Ectodermal cell (in vitro differentiated cells): ENCODE measurements around the gene PAM16.

Source experiments
- H3K27ac ChIP-seq: 2 replicates; pipeline ENCODE4 v1.7.0; 2013; ENCODE audit warnings: mild to moderate bottlenecking, low read depth, low read length; ENCODE audit not compliant: insufficient read depth, poor library complexity, severe bottlenecking
- H3K27me3 ChIP-seq: 2 replicates; pipeline ENCODE4 v1.7.0; 2013; ENCODE audit warnings: mild to moderate bottlenecking, low read length; ENCODE audit not compliant: insufficient read depth, control insufficient read depth, poor library complexity, severe bottlenecking
- H3K36me3 ChIP-seq: one replicate; pipeline ENCODE4 v1.7.0; 2013; ENCODE audit warnings: low read length; ENCODE audit not compliant: control insufficient read depth, insufficient read depth
- H3K4me1 ChIP-seq: one replicate; pipeline ENCODE4 v1.7.0; 2013; ENCODE audit warnings: low read length; ENCODE audit not compliant: control insufficient read depth, insufficient read depth
- H3K4me3 ChIP-seq: 2 replicates; pipeline ENCODE4 v1.7.0; 2013; ENCODE audit warnings: low read depth, low read length, control low read depth; ENCODE audit not compliant: insufficient read depth
- H3K9me3 ChIP-seq: 2 replicates; pipeline ENCODE4 v1.7.0; 2013; ENCODE audit warnings: mild to moderate bottlenecking, low read length, moderate library complexity; ENCODE audit not compliant: control insufficient read depth
- WGBS, 2 experiments: methylation state at CpG; one replicate each; pipeline ENCODE4 v1.1.7; 2013; ENCODE audit warnings: missing lambda C conversion rate in 2 of 2; 5-methylcytosine and 5-hydroxymethylcytosine counted together

PAM16 gene

GRCh38 chr16:4389051-4389955 lies 38.2 kb upstream of the PAM16 start:
- Histone ChIP-seq H3K36me3 (no peaks in the 10 kb centered on the region), H3K27ac (peak overlapping the region; percentile 5), H3K4me1 (peaks cover 48% of the 10 kb centered on the region), H3K27me3 (no peaks in the 10 kb centered on the region), H3K9me3 (no peaks in the 10 kb centered on the region), H3K4me3 (no peak overlapping the region)
- WGBS, 2 experiments: 53 to 56% methylated on average over 27 of the region's 27 CpGs

GRCh38 chr16:4388271-4389021 lies 37.3 kb upstream of the PAM16 start:
- WGBS, 2 experiments: 67 to 71% methylated on average over 19 of the region's 19 CpGs
- H3K4me3 ChIP-seq: no peak overlapping the region
- peaks cover 47% of the 10 kb centered on the region for H3K4me1 ChIP-seq
- H3K36me3 ChIP-seq: no peaks in the 10 kb centered on the region
- no peaks in the 10 kb centered on the region for H3K9me3 ChIP-seq
- no peak overlapping the region for H3K27ac ChIP-seq
- no peaks in the 10 kb centered on the region for H3K27me3 ChIP-seq

GRCh38 chr16:4387781-4388180 lies 36.7 kb upstream of the PAM16 start:
- H3K4me3 ChIP-seq: no peak overlapping the region
- H3K27me3 ChIP-seq: no peaks in the 10 kb centered on the region
- peaks cover 41% of the 10 kb centered on the region for H3K4me1 ChIP-seq
- no peaks in the 10 kb centered on the region for H3K9me3 ChIP-seq
- WGBS, 2 experiments: 95% methylated on average over 20 of the region's 20 CpGs
- no peak overlapping the region for H3K27ac ChIP-seq
- H3K36me3 ChIP-seq: no peaks in the 10 kb centered on the region

- Histone ChIP-seq H3K27ac (no peak overlapping the region), H3K9me3 (no peaks in the 10 kb centered on the region), H3K4me3 (no peak overlapping the region), H3K27me3 (no peaks in the 10 kb centered on the region), H3K36me3 (peaks cover 4% of the 10 kb centered on the region), H3K4me1 (peaks cover 33% of the 10 kb centered on the region)
- 91 to 96% methylated on average over 10 of the region's 10 CpGs for WGBS, 2 experiments
These were observed 35.9 kb upstream of the PAM16 start for GRCh38 chr16:4386951-4387565.

DNA sequence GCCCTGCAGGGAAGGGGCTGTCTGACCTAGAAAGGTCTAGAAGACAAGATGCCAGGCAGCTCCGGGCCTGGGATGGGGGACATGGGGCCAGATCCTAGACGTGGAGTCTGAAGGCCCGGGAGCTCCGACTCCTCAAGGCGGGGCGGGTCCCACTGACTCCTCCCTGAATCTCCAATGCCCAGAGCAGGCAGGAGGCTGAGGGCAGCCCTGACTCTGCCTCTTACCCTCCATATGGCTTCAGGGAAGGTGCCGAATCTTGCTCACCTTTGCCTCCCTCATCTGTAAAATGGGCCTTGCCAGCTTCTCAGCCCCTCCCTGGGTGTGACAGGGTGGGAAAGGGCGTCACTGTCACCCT lies 35.3 kb upstream of the PAM16 start:
- H3K36me3 ChIP-seq: peaks cover 4% of the 10 kb centered on the region
- H3K4me1 ChIP-seq: peaks cover 27% of the 10 kb centered on the region
- no peaks in the 10 kb centered on the region for H3K27me3 ChIP-seq
- WGBS, 2 experiments: 82% methylated on average over 8 of the region's 8 CpGs
- no peak overlapping the region for H3K27ac ChIP-seq
- no peaks in the 10 kb centered on the region for H3K9me3 ChIP-seq
- H3K4me3 ChIP-seq: no peak overlapping the region

GRCh38 chr16:4385789-4386450 lies 34.8 kb upstream of the PAM16 start:
- no peak overlapping the region for H3K4me3 ChIP-seq
- H3K27ac ChIP-seq: no peak overlapping the region
- H3K4me1 ChIP-seq: peaks cover 26% of the 10 kb centered on the region
- H3K36me3 ChIP-seq: peaks cover 4% of the 10 kb centered on the region
- 93 to 94% methylated on average over 11 of the region's 11 CpGs for WGBS, 2 experiments
- H3K27me3 ChIP-seq: no peaks in the 10 kb centered on the region
- H3K9me3 ChIP-seq: no peaks in the 10 kb centered on the region

DNA sequence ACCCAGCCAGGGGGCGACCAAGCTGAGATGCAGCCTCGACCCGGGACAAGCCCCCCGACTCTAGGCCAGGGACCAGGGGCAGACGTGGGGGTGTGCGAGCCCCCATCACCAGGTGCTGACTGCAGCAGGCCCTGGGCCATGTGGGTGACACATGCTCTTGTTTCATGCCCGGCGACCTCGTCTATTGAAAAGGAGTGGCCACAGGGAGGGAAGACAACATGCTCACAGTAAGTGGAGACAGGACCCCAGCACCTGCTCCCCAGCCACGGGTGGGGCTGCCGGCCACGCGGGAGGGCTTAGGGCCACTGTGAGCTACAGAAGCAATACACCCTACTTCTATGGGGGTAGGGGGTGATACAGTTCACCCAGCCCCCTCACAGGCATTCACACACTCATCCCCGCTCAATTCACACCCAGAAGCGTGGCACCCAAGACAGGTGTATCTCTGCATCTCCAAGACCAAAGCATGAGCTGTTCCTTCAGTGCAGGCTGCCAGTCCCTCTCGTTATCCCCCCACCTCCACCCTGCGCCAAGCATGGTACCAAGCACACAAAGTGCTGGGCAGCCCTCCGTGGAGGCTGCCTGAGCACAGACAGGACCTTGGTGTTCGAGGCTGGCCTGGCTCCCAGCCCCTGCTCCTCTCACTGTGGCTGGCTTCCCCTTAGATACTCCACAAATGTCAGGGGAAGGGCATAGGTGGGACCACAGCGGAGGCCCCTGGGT lies 34.1 kb upstream of the PAM16 start:
- peaks cover 4% of the 10 kb centered on the region for H3K36me3 ChIP-seq
- H3K27me3 ChIP-seq: no peaks in the 10 kb centered on the region
- H3K27ac ChIP-seq: no peak overlapping the region
- H3K4me1 ChIP-seq: peaks cover 25% of the 10 kb centered on the region
- WGBS, 2 experiments: 87% methylated on average over 20 of the region's 20 CpGs
- H3K4me3 ChIP-seq: no peak overlapping the region
- no peaks in the 10 kb centered on the region for H3K9me3 ChIP-seq

- Histone ChIP-seq H3K27me3 (no peaks in the 10 kb centered on the region), H3K36me3 (peaks cover 4% of the 10 kb centered on the region), H3K9me3 (no peaks in the 10 kb centered on the region), H3K4me3 (no peak overlapping the region), H3K27ac (no peak overlapping the region), H3K4me1 (peaks cover 27% of the 10 kb centered on the region)
- 84 to 85% methylated on average over 20 of the region's 20 CpGs for WGBS, 2 experiments
These were observed 33.4 kb upstream of the PAM16 start for GRCh38 chr16:4384509-4384942.

- Histone ChIP-seq H3K27ac (no peak overlapping the region), H3K9me3 (no peaks in the 10 kb centered on the region), H3K4me3 (no peak overlapping the region), H3K4me1 (peaks cover 27% of the 10 kb centered on the region), H3K36me3 (peaks cover 4% of the 10 kb centered on the region), H3K27me3 (no peaks in the 10 kb centered on the region)
- WGBS, 2 experiments: 91 to 94% methylated on average over 12 of the region's 12 CpGs
These were observed 32.7 kb upstream of the PAM16 start for GRCh38 chr16:4383591-4384444.
